Measurements from ENCODE around the gene CORIN. TPM values are rescaled to one million over a fixed set of nuclear protein-coding genes. Genes with fewer than 3 reads are reported as not detected.

CORIN gene
- total and polyA plus RNA-seq, 2 experiments from 2014 or later, result not detected

DNA sequence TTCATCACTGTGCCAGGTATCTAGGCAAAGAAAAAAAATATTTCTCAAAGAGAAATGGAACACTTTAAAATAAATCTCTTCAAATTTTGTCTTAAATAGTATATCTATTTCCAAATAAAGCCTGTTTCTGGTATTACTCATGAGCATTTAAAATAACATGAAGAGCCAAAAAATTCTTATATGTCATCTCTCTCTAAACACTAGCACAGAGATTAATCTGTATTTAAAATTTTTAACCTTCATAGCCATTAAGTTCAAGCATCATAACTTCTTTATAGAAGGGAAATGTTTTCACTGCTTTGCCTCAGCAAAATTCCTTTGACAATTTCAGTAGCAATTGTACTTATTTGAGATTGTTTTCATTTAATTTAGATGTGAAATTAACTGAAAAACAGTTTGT is 5.1 kb upstream of the CORIN start (continued):
- TF ChIP-seq, protein P1, sequence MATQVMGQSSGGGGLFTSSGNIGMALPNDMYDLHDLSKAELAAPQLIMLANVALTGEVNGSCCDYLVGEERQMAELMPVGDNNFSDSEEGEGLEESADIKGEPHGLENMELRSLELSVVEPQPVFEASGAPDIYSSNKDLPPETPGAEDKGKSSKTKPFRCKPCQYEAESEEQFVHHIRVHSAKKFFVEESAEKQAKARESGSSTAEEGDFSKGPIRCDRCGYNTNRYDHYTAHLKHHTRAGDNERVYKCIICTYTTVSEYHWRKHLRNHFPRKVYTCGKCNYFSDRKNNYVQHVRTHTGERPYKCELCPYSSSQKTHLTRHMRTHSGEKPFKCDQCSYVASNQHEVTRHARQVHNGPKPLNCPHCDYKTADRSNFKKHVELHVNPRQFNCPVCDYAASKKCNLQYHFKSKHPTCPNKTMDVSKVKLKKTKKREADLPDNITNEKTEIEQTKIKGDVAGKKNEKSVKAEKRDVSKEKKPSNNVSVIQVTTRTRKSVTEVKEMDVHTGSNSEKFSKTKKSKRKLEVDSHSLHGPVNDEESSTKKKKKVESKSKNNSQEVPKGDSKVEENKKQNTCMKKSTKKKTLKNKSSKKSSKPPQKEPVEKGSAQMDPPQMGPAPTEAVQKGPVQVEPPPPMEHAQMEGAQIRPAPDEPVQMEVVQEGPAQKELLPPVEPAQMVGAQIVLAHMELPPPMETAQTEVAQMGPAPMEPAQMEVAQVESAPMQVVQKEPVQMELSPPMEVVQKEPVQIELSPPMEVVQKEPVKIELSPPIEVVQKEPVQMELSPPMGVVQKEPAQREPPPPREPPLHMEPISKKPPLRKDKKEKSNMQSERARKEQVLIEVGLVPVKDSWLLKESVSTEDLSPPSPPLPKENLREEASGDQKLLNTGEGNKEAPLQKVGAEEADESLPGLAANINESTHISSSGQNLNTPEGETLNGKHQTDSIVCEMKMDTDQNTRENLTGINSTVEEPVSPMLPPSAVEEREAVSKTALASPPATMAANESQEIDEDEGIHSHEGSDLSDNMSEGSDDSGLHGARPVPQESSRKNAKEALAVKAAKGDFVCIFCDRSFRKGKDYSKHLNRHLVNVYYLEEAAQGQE (IDR thresholded peaks at IDR 0.05; ENCODE audit: unreplicated experiment), result no peak
- TF ChIP-seq POLR2AphosphoS5 (IDR thresholded peaks at IDR 0.05; ENCODE audit: low read depth), result no peak
- no peak for TF ChIP-seq EZH2phosphoT487 (IDR thresholded peaks at IDR 0.05; ENCODE audit: unreplicated experiment)

DNA sequence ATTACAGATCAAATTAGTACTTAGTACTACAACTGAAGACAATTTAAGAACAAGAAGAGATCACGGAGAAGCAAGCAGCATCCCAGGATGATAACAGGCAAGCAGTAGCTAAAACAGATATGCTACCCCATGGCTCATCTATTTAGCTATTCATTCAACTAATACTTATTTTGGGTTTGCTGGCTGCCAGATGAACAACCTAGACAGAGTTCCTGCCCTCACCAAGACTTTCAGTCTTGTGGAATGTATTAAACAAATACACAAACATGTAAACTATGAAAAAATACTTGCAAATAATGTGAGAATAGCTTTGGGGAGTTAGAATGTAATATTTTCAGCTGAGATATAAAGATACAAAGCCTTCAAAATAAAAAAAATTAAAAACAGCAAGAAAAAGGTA is 2.4 kb upstream of the CORIN start:
- Mint-ChIP-seq H3K27me3 (ENCODE audit: insufficient read depth, low read depth, poor library complexity) (peaks cover 21% of the 10 kb centered on the region), H3K27ac (no peak overlapping the region), H3K4me3 (no peak overlapping the region), H3K4me1 (peaks cover 20% of the 10 kb centered on the region), H3K36me3 (ENCODE audit: low read depth) (peaks cover 10% of the 10 kb centered on the region; the same call in 1 of the 3 replicates), H3K9me3 (no peaks in the 10 kb centered on the region)
- Histone ChIP-seq H3K36me3 (ENCODE audit: insufficient read depth) (peaks cover 7% of the 10 kb centered on the region; the same call in 1 of the 2 replicates), H3K79me2 (replicated peaks; ENCODE audit: insufficient read depth) (no peaks in the 10 kb centered on the region), H4K20me1 (replicated peaks; ENCODE audit: insufficient read depth) (peaks cover 12% of the 10 kb centered on the region), H2AFZ (no peak overlapping the region), H3K4me2 (no peak overlapping the region), H3K4me1 (ENCODE audit: insufficient read depth) (peaks cover 18% of the 10 kb centered on the region), H3K4me3 (no peak overlapping the region), H3K27me3 (ENCODE audit: insufficient read depth) (peaks cover 14% of the 10 kb centered on the region; the same call in 1 of the 2 replicates), H3K9me2 (ENCODE audit: insufficient read depth) (no peaks in the 10 kb centered on the region), H3K27ac (ENCODE audit: low read depth) (no peak overlapping the region; the same call in 1 of the 2 replicates), H3F3A (replicated peaks; ENCODE audit: low read depth) (no peaks in the 10 kb centered on the region)
- ATAC-seq (no peak), DNase-seq (ENCODE audit: low spot score) (no peak)
- TF ChIP-seq, protein P2, sequence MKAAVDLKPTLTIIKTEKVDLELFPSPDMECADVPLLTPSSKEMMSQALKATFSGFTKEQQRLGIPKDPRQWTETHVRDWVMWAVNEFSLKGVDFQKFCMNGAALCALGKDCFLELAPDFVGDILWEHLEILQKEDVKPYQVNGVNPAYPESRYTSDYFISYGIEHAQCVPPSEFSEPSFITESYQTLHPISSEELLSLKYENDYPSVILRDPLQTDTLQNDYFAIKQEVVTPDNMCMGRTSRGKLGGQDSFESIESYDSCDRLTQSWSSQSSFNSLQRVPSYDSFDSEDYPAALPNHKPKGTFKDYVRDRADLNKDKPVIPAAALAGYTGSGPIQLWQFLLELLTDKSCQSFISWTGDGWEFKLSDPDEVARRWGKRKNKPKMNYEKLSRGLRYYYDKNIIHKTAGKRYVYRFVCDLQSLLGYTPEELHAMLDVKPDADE (IDR thresholded peaks at IDR 0.05), result no peak
- no peak for TF ChIP-seq ZNF331 (CRISPR knock-in tag; IDR thresholded peaks at IDR 0.05; ENCODE audit: low read depth)
- TF ChIP-seq JUNB (IDR thresholded peaks at IDR 0.05; ENCODE audit: unreplicated experiment), result no peak
- TF ChIP-seq CREB1 (CRISPR knock-in tag; IDR thresholded peaks at IDR 0.05; ENCODE audit: low read depth), result no peak
- no peak for TF ChIP-seq STAT1 (IDR thresholded peaks at IDR 0.05; ENCODE audit: unreplicated experiment)
- TF ChIP-seq NANOG (IDR thresholded peaks at IDR 0.05; ENCODE audit: borderline replicate concordance), result no peak
- TF ChIP-seq, protein P3, sequence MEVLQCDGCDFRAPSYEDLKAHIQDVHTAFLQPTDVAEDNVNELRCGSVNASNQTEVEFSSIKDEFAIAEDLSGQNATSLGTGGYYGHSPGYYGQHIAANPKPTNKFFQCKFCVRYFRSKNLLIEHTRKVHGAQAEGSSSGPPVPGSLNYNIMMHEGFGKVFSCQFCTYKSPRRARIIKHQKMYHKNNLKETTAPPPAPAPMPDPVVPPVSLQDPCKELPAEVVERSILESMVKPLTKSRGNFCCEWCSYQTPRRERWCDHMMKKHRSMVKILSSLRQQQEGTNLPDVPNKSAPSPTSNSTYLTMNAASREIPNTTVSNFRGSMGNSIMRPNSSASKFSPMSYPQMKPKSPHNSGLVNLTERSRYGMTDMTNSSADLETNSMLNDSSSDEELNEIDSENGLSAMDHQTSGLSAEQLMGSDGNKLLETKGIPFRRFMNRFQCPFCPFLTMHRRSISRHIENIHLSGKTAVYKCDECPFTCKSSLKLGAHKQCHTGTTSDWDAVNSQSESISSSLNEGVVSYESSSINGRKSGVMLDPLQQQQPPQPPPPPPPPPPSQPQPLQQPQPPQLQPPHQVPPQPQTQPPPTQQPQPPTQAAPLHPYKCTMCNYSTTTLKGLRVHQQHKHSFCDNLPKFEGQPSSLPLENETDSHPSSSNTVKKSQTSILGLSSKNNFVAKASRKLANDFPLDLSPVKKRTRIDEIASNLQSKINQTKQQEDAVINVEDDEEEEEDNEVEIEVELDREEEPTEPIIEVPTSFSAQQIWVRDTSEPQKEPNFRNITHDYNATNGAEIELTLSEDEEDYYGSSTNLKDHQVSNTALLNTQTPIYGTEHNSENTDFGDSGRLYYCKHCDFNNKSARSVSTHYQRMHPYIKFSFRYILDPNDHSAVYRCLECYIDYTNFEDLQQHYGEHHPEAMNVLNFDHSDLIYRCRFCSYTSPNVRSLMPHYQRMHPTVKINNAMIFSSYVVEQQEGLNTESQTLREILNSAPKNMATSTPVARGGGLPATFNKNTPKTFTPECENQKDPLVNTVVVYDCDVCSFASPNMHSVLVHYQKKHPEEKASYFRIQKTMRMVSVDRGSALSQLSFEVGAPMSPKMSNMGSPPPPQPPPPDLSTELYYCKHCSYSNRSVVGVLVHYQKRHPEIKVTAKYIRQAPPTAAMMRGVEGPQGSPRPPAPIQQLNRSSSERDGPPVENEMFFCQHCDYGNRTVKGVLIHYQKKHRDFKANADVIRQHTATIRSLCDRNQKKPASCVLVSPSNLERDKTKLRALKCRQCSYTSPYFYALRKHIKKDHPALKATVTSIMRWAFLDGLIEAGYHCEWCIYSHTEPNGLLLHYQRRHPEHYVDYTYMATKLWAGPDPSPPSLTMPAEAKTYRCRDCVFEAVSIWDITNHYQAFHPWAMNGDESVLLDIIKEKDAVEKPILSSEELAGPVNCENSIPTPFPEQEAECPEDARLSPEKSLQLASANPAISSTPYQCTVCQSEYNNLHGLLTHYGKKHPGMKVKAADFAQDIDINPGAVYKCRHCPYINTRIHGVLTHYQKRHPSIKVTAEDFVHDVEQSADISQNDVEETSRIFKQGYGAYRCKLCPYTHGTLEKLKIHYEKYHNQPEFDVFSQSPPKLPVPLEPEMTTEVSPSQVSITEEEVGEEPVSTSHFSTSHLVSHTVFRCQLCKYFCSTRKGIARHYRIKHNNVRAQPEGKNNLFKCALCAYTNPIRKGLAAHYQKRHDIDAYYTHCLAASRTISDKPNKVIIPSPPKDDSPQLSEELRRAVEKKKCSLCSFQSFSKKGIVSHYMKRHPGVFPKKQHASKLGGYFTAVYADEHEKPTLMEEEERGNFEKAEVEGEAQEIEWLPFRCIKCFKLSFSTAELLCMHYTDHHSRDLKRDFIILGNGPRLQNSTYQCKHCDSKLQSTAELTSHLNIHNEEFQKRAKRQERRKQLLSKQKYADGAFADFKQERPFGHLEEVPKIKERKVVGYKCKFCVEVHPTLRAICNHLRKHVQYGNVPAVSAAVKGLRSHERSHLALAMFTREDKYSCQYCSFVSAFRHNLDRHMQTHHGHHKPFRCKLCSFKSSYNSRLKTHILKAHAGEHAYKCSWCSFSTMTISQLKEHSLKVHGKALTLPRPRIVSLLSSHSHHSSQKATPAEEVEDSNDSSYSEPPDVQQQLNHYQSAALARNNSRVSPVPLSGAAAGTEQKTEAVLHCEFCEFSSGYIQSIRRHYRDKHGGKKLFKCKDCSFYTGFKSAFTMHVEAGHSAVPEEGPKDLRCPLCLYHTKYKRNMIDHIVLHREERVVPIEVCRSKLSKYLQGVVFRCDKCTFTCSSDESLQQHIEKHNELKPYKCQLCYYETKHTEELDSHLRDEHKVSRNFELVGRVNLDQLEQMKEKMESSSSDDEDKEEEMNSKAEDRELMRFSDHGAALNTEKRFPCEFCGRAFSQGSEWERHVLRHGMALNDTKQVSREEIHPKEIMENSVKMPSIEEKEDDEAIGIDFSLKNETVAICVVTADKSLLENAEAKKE (CRISPR knock-in tag; IDR thresholded peaks at IDR 0.05), result no peak
- no peak for TF ChIP-seq EZH2phosphoT487 (IDR thresholded peaks at IDR 0.05; ENCODE audit: unreplicated experiment)
- no peak for TF ChIP-seq ZNF114 (CRISPR knock-in tag; IDR thresholded peaks at IDR 0.05)
- no peak for TF ChIP-seq POLR2AphosphoS5 (IDR thresholded peaks at IDR 0.05; ENCODE audit: low read depth)
- TF ChIP-seq, protein P1 (IDR thresholded peaks at IDR 0.05; ENCODE audit: unreplicated experiment), result no peak

Measured in GM23338 (cell line).